ENCODE data around the gene RALBP1. TPM values are rescaled to one million over a fixed set of nuclear protein-coding genes. Genes with fewer than 3 reads are reported as not detected.

Gene RALBP1
- polyA plus RNA-seq, 3 donors: 79.7 to 84.6 (median 81.9) TPM

- DNase-seq (ENCODE audit: low read depth in 3 of 3, low spot score in 2 of 3): no peak
Measured at GRCh38 chr18:9578306-9578705, 103.0 kb downstream of the RALBP1 start.

- no peak for DNase-seq (ENCODE audit: low read depth in 3 of 3, low spot score in 2 of 3)
Measured at GRCh38 chr18:9581667-9582066, 106.4 kb downstream of the RALBP1 start.

GRCh38 chr18:9586814-9587213 lies 111.5 kb downstream of the RALBP1 start:
- no peak for DNase-seq (ENCODE audit: low read depth in 3 of 3, low spot score in 2 of 3)

Other genes with a start within 250 kb of the RALBP1 start
- gene TWSG1, start 140.7 kb upstream of the RALBP1 start, polyA plus RNA-seq (ENCODE audit: insufficient read length in 3 of 3): 10 to 100 TPM; 86.9 to 97.0 (median 86.9) TPM
- gene PPP4R1, start 139.0 kb downstream of the RALBP1 start, polyA plus RNA-seq (ENCODE audit: insufficient read length in 3 of 3): 10 to 100 TPM; 88.7 to 99.6 (median 92.6) TPM
- 10 to 100 TPM; 32.0 to 34.0 (median 32.3) TPM for gene RAB31, start 232.8 kb downstream of the RALBP1 start, polyA plus RNA-seq (ENCODE audit: insufficient read length in 3 of 3)

Data from right renal cortex interstitium (tissue), 3 donors.